CD14-positive monocyte (primary cell): ENCODE results near the gene F8. TPM values are rescaled to one million over a fixed set of nuclear protein-coding genes. Genes with fewer than 3 reads are reported as not detected.

Experiments used
- DNase-seq, 3 donors: peaks; one replicate each; pipeline ENCODE4 v3.0.0-alpha.2; 2011 to 2022
- H2AFZ ChIP-seq: 2 replicates; pipeline ENCODE4 v1.6.0; 2012; ENCODE audit warnings: mild to moderate bottlenecking, low read depth, low read length, inconsistent platforms; ENCODE audit not compliant: insufficient read depth, poor library complexity, severe bottlenecking
- H3K27ac ChIP-seq, 2 donors: 1 replicate in 1 of 2; 2 replicates in 1 of 2; pipeline ENCODE4 v1.5.1; 2012 to 2013; ENCODE audit warnings: low read length in 2 of 2, control low read depth in 1 of 2, inconsistent platforms in 1 of 2, low read depth in 1 of 2, mild to moderate bottlenecking in 1 of 2
- H3K27me3 ChIP-seq, 2 donors: one replicate each; pipeline versions ENCODE4 v1.6.0 to v1.6.1; 2011 to 2013; ENCODE audit warnings: low read length in 2 of 2; ENCODE audit not compliant: control insufficient read depth in 2 of 2, insufficient read depth in 2 of 2
- H3K36me3 ChIP-seq, 2 donors: replicated peaks in 1 of 2; 1 replicate in 1 of 2; 2 replicates in 1 of 2; pipeline versions ENCODE4 v1.5.1 to v1.6.1; 2012 to 2013; ENCODE audit warnings: low read length in 2 of 2, control low read depth in 1 of 2, inconsistent platforms in 1 of 2, mild to moderate bottlenecking in 1 of 2; ENCODE audit not compliant: insufficient read depth in 2 of 2, control insufficient read depth in 1 of 2
- H3K4me1 ChIP-seq, 2 donors: 1 replicate in 1 of 2; 2 replicates in 1 of 2; pipeline versions ENCODE4 v1.5.1 to v1.6.1; 2012 to 2013; ENCODE audit warnings: low read length in 2 of 2, control low read depth in 1 of 2, inconsistent platforms in 1 of 2, mild to moderate bottlenecking in 1 of 2, moderate library complexity in 1 of 2; ENCODE audit not compliant: insufficient read depth in 2 of 2, control insufficient read depth in 1 of 2
- H3K4me2 ChIP-seq: replicated peaks from 2 replicates; pipeline ENCODE3; 2012; ENCODE audit warnings: low read length, moderate library complexity, mild to moderate bottlenecking; ENCODE audit not compliant: poor library complexity, severe bottlenecking; ENCODE audit errors: extremely low read depth
- H3K4me3 ChIP-seq, 3 experiments: fragments of 200-600 bp in 1 of 3; sonication (generic) in 1 of 3; replicated peaks in 1 of 3; 1 replicate in 2 of 3; 2 replicates in 1 of 3; pipeline ENCODE4 v1.5.1; 2011 to 2013; ENCODE audit warnings: low read length in 3 of 3, mild to moderate bottlenecking in 3 of 3, control low read depth in 2 of 3, low read depth in 2 of 3, inconsistent platforms in 1 of 3, moderate library complexity in 1 of 3
- H3K79me2 ChIP-seq: 2 replicates; pipeline ENCODE4 v1.6.0; 2012; ENCODE audit warnings: mild to moderate bottlenecking, control low read depth, inconsistent platforms, low read length, moderate library complexity; ENCODE audit not compliant: insufficient read depth
- H3K9ac ChIP-seq: 2 replicates; pipeline ENCODE4 v1.6.0; 2017; ENCODE audit warnings: low read length, mild to moderate bottlenecking; ENCODE audit not compliant: insufficient read depth, poor library complexity, severe bottlenecking
- H3K9me3 ChIP-seq, 2 donors: replicated peaks in 1 of 2; 1 replicate in 1 of 2; 2 replicates in 1 of 2; pipeline versions ENCODE4 v1.5.1 to v1.6.1; 2012 to 2013; ENCODE audit warnings: low read length in 2 of 2, control low read depth in 1 of 2; ENCODE audit not compliant: control insufficient read depth in 1 of 2, insufficient read depth in 1 of 2
- H4K20me1 ChIP-seq: 2 replicates; pipeline ENCODE4 v1.6.0; 2012; ENCODE audit warnings: mild to moderate bottlenecking, low read length, control low read depth, moderate library complexity; ENCODE audit not compliant: insufficient read depth
- H3K27ac Mint-ChIP-seq, 7 donors: one replicate each; pipeline ENCODE4 v1.8.0; 2020; ENCODE audit warnings: mild to moderate bottlenecking in 7 of 7, mixed read lengths in 7 of 7, moderate library complexity in 6 of 7, inconsistent platforms in 2 of 7
- H3K27me3 Mint-ChIP-seq, 3 donors: one replicate each; pipeline ENCODE4 v1.8.0; 2021 to 2022; ENCODE audit warnings: low read depth in 3 of 3, mild to moderate bottlenecking in 3 of 3, mixed read lengths in 3 of 3, moderate library complexity in 3 of 3, inconsistent platforms in 1 of 3
- H3K36me3 Mint-ChIP-seq, 2 donors: one replicate each; pipeline ENCODE4 v1.8.0; 2020; ENCODE audit warnings: mixed read lengths in 2 of 2, inconsistent platforms in 1 of 2, mild to moderate bottlenecking in 1 of 2
- H3K4me1 Mint-ChIP-seq: one replicate; pipeline ENCODE4 v1.8.0; 2020; ENCODE audit warnings: mild to moderate bottlenecking, mixed read lengths
- H3K4me3 Mint-ChIP-seq, 2 donors: one replicate each; pipeline ENCODE4 v1.8.0; 2020; ENCODE audit warnings: mild to moderate bottlenecking in 2 of 2, mixed read lengths in 2 of 2, moderate library complexity in 1 of 2
- H3K9me3 Mint-ChIP-seq, 7 donors: one replicate each; pipeline ENCODE4 v1.8.0; 2020 to 2022; ENCODE audit warnings: mixed read lengths in 7 of 7, mild to moderate bottlenecking in 6 of 7, moderate library complexity in 6 of 7, inconsistent platforms in 2 of 7
- WGBS: methylation state at CpG from one replicate; pipeline ENCODE4 v1.1.5; 2013; ENCODE audit warnings: missing lambda C conversion rate; ENCODE audit not compliant: insufficient coverage; 5-methylcytosine and 5-hydroxymethylcytosine counted together
- intact Hi-C, 2 donors: fragments of 100-400 bp; cut with micrococcal nuclease; formaldehyde crosslinking; loops; one replicate each; pipeline versions ENCODE4 v1.15.0 to v1.15.1; 2023
- polyA plus RNA-seq, 3 donors: library from polyadenylated mRNA; depleted of rRNA in 1 of 3; unstranded in 2 of 3; stranded (reverse) in 1 of 3; fragments of 300-500 nt in 2 of 3; fragments of >200 nt in 1 of 3; fragmentation: Illumina TruSeq in 2 of 3; gene quantifications; 1 replicate in 2 of 3; 2 replicates in 1 of 3; pipeline ENCODE4 v1.2.3, GENCODE V29; 2012 to 2021
- TF ChIP-seq, protein P1 (sequence below): fragments of 200-600 bp; IDR thresholded peaks from one replicate; pipeline ENCODE4 v1.8.0; 2022; ENCODE audit warnings: antibody characterized with exemption, mild to moderate bottlenecking

Gene F8
- polyA plus RNA-seq, 3 donors = 1.5 to 4.5 (median 4.3) TPM

DNA sequence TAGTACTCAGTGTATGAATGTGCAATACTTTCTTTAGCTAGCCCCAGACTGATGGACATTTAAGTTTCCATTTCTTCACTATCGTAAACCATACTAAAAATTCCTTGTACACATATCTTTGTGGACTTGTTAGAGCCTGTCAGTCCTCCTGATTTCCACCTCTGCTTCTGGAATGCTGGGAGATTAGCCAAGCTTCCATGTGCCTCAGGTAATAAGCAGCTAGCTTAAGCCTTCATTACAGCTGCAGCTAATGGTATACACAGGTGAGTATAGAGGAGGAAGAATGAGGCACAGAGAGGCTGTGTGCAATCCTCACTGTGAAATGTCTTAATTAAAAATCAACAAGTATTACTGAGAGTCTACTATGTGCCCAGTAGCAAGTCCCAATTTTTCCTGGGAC is 197.9 kb downstream of the F8 start:
- H3K9ac ChIP-seq = no peak overlapping the region
- no peak overlapping the region for H3K4me2 ChIP-seq
- H3K36me3 Mint-ChIP-seq = no peaks in the 10 kb centered on the region
- H3K4me1 ChIP-seq = peaks cover 13 to 14% of the 10 kb centered on the region in 2 donors
- H3K27ac Mint-ChIP-seq = no peak overlapping the region
- H3K4me1 Mint-ChIP-seq = peaks cover 19% of the 10 kb centered on the region
- no peak overlapping the region for H3K27ac ChIP-seq
- peaks cover 0 to 2% (median 0%) of the 10 kb centered on the region in 7 donors for H3K9me3 Mint-ChIP-seq
- H3K27me3 Mint-ChIP-seq = peaks cover 0 to 2% (median 0%) of the 10 kb centered on the region in 3 donors
- no peaks in the 10 kb centered on the region for H3K79me2 ChIP-seq
- no peak overlapping the region for H3K4me3 ChIP-seq
- no peaks in the 10 kb centered on the region for H4K20me1 ChIP-seq
- no peaks in the 10 kb centered on the region for H3K27me3 ChIP-seq
- intact Hi-C loops = no loop called here
- H3K9me3 ChIP-seq = no peaks in the 10 kb centered on the region
- TF ChIP-seq, protein P1, sequence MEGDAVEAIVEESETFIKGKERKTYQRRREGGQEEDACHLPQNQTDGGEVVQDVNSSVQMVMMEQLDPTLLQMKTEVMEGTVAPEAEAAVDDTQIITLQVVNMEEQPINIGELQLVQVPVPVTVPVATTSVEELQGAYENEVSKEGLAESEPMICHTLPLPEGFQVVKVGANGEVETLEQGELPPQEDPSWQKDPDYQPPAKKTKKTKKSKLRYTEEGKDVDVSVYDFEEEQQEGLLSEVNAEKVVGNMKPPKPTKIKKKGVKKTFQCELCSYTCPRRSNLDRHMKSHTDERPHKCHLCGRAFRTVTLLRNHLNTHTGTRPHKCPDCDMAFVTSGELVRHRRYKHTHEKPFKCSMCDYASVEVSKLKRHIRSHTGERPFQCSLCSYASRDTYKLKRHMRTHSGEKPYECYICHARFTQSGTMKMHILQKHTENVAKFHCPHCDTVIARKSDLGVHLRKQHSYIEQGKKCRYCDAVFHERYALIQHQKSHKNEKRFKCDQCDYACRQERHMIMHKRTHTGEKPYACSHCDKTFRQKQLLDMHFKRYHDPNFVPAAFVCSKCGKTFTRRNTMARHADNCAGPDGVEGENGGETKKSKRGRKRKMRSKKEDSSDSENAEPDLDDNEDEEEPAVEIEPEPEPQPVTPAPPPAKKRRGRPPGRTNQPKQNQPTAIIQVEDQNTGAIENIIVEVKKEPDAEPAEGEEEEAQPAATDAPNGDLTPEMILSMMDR = no peak
- no peak overlapping the region for H2AFZ ChIP-seq
- no peak for DNase-seq
- H3K36me3 ChIP-seq = no peaks in the 10 kb centered on the region
- no CpG with 5 or more reads among the region's 1 CpG for WGBS
- no peak overlapping the region for H3K4me3 Mint-ChIP-seq

- no peak for DNase-seq
- Histone ChIP-seq H2AFZ (no peak overlapping the region), H3K9me3 (no peaks in the 10 kb centered on the region), H4K20me1 (no peaks in the 10 kb centered on the region), H3K36me3 (no peaks in the 10 kb centered on the region), H3K4me3 (no peak overlapping the region), H3K9ac (no peak overlapping the region), H3K4me2 (no peak overlapping the region), H3K27me3 (no peaks in the 10 kb centered on the region), H3K4me1 (peaks cover 0 to under 1% of the 10 kb centered on the region in 2 donors), H3K27ac (no peak overlapping the region), H3K79me2 (no peaks in the 10 kb centered on the region)
- Mint-ChIP-seq H3K27me3 (peaks cover 0 to 2% (median 0%) of the 10 kb centered on the region in 3 donors), H3K27ac (no peak overlapping the region), H3K9me3 (peaks cover 0 to 7% (median 6%) of the 10 kb centered on the region in 7 donors), H3K4me1 (no peaks in the 10 kb centered on the region), H3K36me3 (no peaks in the 10 kb centered on the region), H3K4me3 (no peak overlapping the region)
- TF ChIP-seq, protein P1 = no peak
- intact Hi-C loops = no loop called here
- no CpG with 5 or more reads among the region's 3 CpGs for whole genome bisulfite sequencing
These were observed 200.5 kb downstream of the F8 start for GRCh38 chrX:154822029-154822428.
